GM12878 (cell line): ENCODE measurements around the gene PLEKHN1. TPM values are rescaled to one million over a fixed set of nuclear protein-coding genes. Genes with fewer than 3 reads are reported as not detected.

ENCODE experiments used
- ATAC-seq: fragments of 200-7000 bp; cut with Tn5 transposase; 3 replicates; pipeline ENCODE4 v1.9.1; 2020; ENCODE audit warnings: mild to moderate bottlenecking, moderate library complexity
- BruUV-seq: library from RNA; stranded (reverse); fragments of 400-500 nt; replicated peaks from 2 replicates; lab custom pipeline; 2021; lab: Mats Ljungman, UMichigan
- CTCF ChIA-PET: fragments of 300-600 bp; sonication (Branson Sonifier 250); formaldehyde crosslinking; extraction: SDS; loops from one replicate; lab custom pipeline; 2021; ENCODE audit warnings: inconsistent platforms; lab: Yijun Ruan, JAX
- POLR2A ChIA-PET: fragments of 350-600 bp; formaldehyde crosslinking; extraction: SDS; loops from one replicate; lab custom pipeline; 2021; ENCODE audit warnings: inconsistent platforms; lab: Charles Lee
- RAD21 ChIA-PET: fragments of 300-600 bp; sonication (Branson Sonifier 250); formaldehyde crosslinking; loops from one replicate; lab custom pipeline; 2023; ENCODE audit warnings: antibody characterized with exemption; ENCODE audit not compliant: unreplicated experiment; lab: Charles Lee
- SMC1A ChIA-PET: fragments of 300-600 bp; sonication (Branson Sonifier 250); formaldehyde crosslinking; loops from one replicate; lab custom pipeline; 2023; ENCODE audit not compliant: unreplicated experiment, uncharacterized antibody; lab: Charles Lee
- DNase-seq: peaks from one replicate; pipeline ENCODE4 v3.0.0-alpha.2; 2011; ENCODE audit warnings: low read depth, low spot score
- FAIRE-seq: peaks from 3 replicates; lab custom pipeline; 2011; peaks lifted over from hg19 to GRCh38; lab: Jason Lieb, UNC
- H2AFZ ChIP-seq: 2 replicates; pipeline ENCODE4 v1.6.0; 2011; ENCODE audit warnings: low read depth, low read length, control low read depth; ENCODE audit not compliant: control insufficient read depth
- H3K27ac ChIP-seq: 2 replicates; pipeline ENCODE4 v1.5.1; 2011; ENCODE audit warnings: control low read depth; ENCODE audit not compliant: control insufficient read depth, insufficient read depth
- H3K27me3 ChIP-seq, 2 experiments: replicated peaks in 1 of 2; 2 replicates each; pipeline versions ENCODE4 v1.6.0 to v1.6.1; 2011; ENCODE audit warnings: low read length in 1 of 2; ENCODE audit not compliant: control insufficient read depth in 2 of 2, insufficient read depth in 2 of 2
- H3K36me3 ChIP-seq, 2 experiments: 2 replicates each; pipeline ENCODE4 v1.5.1; 2011; ENCODE audit warnings: low read length in 1 of 2; ENCODE audit not compliant: control insufficient read depth in 2 of 2, insufficient read depth in 2 of 2
- H3K4me1 ChIP-seq: 2 replicates; pipeline ENCODE4 v1.6.1; 2011; ENCODE audit warnings: mild to moderate bottlenecking, low read length, moderate library complexity, mixed read lengths; ENCODE audit not compliant: control insufficient read depth, insufficient read depth
- H3K4me2 ChIP-seq: 2 replicates; pipeline ENCODE4 v1.6.0; 2011; ENCODE audit warnings: control low read depth; ENCODE audit not compliant: control insufficient read depth, insufficient read depth
- H3K4me3 ChIP-seq: fragments of 200-600 bp; sonication (generic); 2 replicates; pipeline ENCODE4 v1.5.1; 2016
- H3K79me2 ChIP-seq: 2 replicates; pipeline ENCODE4 v1.6.0; 2011; ENCODE audit warnings: low read length; ENCODE audit not compliant: control insufficient read depth, insufficient read depth
- H3K9ac ChIP-seq: 2 replicates; pipeline ENCODE4 v1.8.0; 2011; ENCODE audit warnings: low read length, control low read depth, mixed read lengths; ENCODE audit not compliant: control insufficient read depth, insufficient read depth
- H3K9me3 ChIP-seq: replicated peaks from 3 replicates; pipeline ENCODE4 v1.5.1; 2011; ENCODE audit warnings: mild to moderate bottlenecking, low read length; ENCODE audit not compliant: control insufficient read depth, insufficient read depth
- H4K20me1 ChIP-seq: 2 replicates; pipeline ENCODE4 v1.6.0; 2011; ENCODE audit not compliant: control insufficient read depth, insufficient read depth
- CEBPB ChIP-seq, 2 experiments: fragments of 150-350 bp in 1 of 2; IDR thresholded peaks; 2 replicates each; pipeline ENCODE4 v1.6.1; 2012 to 2014; ENCODE audit warnings: low read depth in 2 of 2, low read length in 2 of 2, borderline replicate concordance in 1 of 2, inconsistent platforms in 1 of 2
- CHD1 ChIP-seq: IDR thresholded peaks from 2 replicates; pipeline ENCODE4 v1.6.1; 2012; ENCODE audit warnings: low read depth, low read length, improper control_type of control experiment
- EZH2 ChIP-seq: IDR thresholded peaks from 2 replicates; pipeline ENCODE4 v1.6.1; 2012; ENCODE audit warnings: low read depth, mild to moderate bottlenecking, control low read depth, inconsistent platforms, low read length, borderline replicate concordance; ENCODE audit not compliant: control insufficient read depth
- IRF5 ChIP-seq: fragments of 450-650 bp; IDR thresholded peaks from 2 replicates; pipeline ENCODE4 v1.6.1; 2017; ENCODE audit warnings: borderline replicate concordance
- KAT2A ChIP-seq: conservative IDR thresholded peaks from 2 replicates; pipeline ENCODE4 v1.6.1; 2011; ENCODE audit warnings: low read depth, low read length; ENCODE audit not compliant: control insufficient read depth
- MEF2A ChIP-seq: IDR thresholded peaks from 2 replicates; pipeline ENCODE4 v1.6.1; 2011; ENCODE audit warnings: low read depth, mild to moderate bottlenecking, low read length, moderate library complexity; ENCODE audit not compliant: insufficient read depth
- SIN3A ChIP-seq: IDR thresholded peaks from 2 replicates; pipeline ENCODE4 v1.6.1; 2012; ENCODE audit warnings: low read depth, low read length, improper control_type of control experiment
- SKIL ChIP-seq: fragments of 450-650 bp; IDR thresholded peaks from 2 replicates; pipeline ENCODE4 v1.6.1; 2017; ENCODE audit warnings: mild to moderate bottlenecking, low read depth, inconsistent platforms; ENCODE audit not compliant: poor library complexity, severe bottlenecking
- TBL1XR1 ChIP-seq: IDR thresholded peaks from 2 replicates; pipeline ENCODE4 v1.6.1; 2012; ENCODE audit warnings: low read depth, low read length, improper control_type of control experiment
- WRNIP1 ChIP-seq: IDR thresholded peaks from 2 replicates; pipeline ENCODE4 v1.6.1; 2011; ENCODE audit warnings: low read depth, low read length, improper control_type of control experiment, borderline replicate concordance
- ZBED1 ChIP-seq: IDR thresholded peaks from 2 replicates; pipeline ENCODE4 v1.6.1; 2016; ENCODE audit warnings: borderline replicate concordance
- ZNF207 ChIP-seq: fragments of 450-650 bp; IDR thresholded peaks from 2 replicates; pipeline ENCODE4 v1.6.1; 2014; ENCODE audit warnings: antibody characterized with exemption, mild to moderate bottlenecking, borderline replicate concordance
- WGBS: methylation state at CpG from one replicate; pipeline ENCODE4 v1.1.6; 2016; ENCODE audit warnings: low lambda C conversion rate; ENCODE audit not compliant: insufficient replicate concordance, insufficient coverage; ENCODE audit errors: missing lambda C conversion rate; 5-methylcytosine and 5-hydroxymethylcytosine counted together
- in situ Hi-C: fragments of 300-500 bp; cut with MboI; formaldehyde crosslinking; loops from 9 replicates; pipeline ENCODE4 v1.14.3; 2018; ENCODE audit warnings: mixed read lengths
- intact Hi-C: fragments of 100-400 bp; cut with micrococcal nuclease; formaldehyde crosslinking; loops from one replicate; pipeline ENCODE4 v1.14.2; 2022; ENCODE audit not compliant: unreplicated experiment
- polyA plus RNA-seq, 11 experiments: library from polyadenylated mRNA; depleted of rRNA in 4 of 11; unstranded in 6 of 11; stranded (reverse) in 5 of 11; fragments of >200 nt; fragmentation: Nextera tagmentation in 4 of 11; fragmentation: Illumina TruSeq in 1 of 11; extraction: Ambion mirVana in 4 of 11; extraction: Trizol in 1 of 11; gene quantifications; 1 replicate in 1 of 11; 2 replicates in 10 of 11; pipeline versions ENCODE4 v1.2.1 to v1.2.3, GENCODE V29; 2011 to 2016; ENCODE audit warnings: inconsistent platforms in 2 of 11, missing spikeins in 2 of 11, low read depth in 1 of 11
- total RNA-seq, 4 experiments: library from RNA; depleted of rRNA in 3 of 4; stranded (reverse); fragments of >200 nt in 3 of 4; fragmentation: Illumina TruSeq in 1 of 4; extraction: Trizol in 1 of 4; gene quantifications; 2 replicates each; pipeline versions ENCODE4 v1.2.1 to v1.2.3, GENCODE V29; 2013 to 2021

The PLEKHN1 gene
- total and polyA plus RNA-seq, 10 of the 15 experiments (the other 5 are each of a cell fraction or from before 2014, with no cell fraction given) = 0.04 to 0.26 (median 0.18) TPM; not detected in 6

GRCh38 chr1:963746-964525, 2.3 kb upstream of the PLEKHN1 start (continued):
- TF ChIP-seq IRF5 (no peak), CHD1 (no peak)

- in situ Hi-C loops (no loop called here), intact Hi-C loops (no loop called here)
- RAD21 ChIA-PET = interaction anchor here (0.6 kb wide), 1 partner anchor 60 kb away, joined by 3 read pairs; no protein-coding TSS in a partner anchor
- Histone ChIP-seq H3K27ac (no peak overlapping the region), H2AFZ (no peak overlapping the region), H3K4me3 (no peak overlapping the region), H3K79me2 (no peaks in the 10 kb centered on the region; the same call in 1 of the 2 replicates), H3K36me3 (no peaks in the 10 kb centered on the region; a peak in 1 of 4 replicates), H3K27me3 (no peaks in the 10 kb centered on the region), H3K9ac (no peak overlapping the region), H4K20me1 (no peaks in the 10 kb centered on the region), H3K4me1 (peaks cover 15% of the 10 kb centered on the region), H3K9me3 (no peaks in the 10 kb centered on the region), H3K4me2 (no peak overlapping the region)
- SMC1A ChIA-PET = no interaction called here
- DNase-seq (no peak), FAIRE-seq (no peak), ATAC-seq (no peak)
- TSS peak; percentile 45 for BruUV-seq
- 96% methylated on average over 34 of the region's 51 CpGs for whole genome bisulfite sequencing
- POLR2A ChIA-PET = no interaction called here
- CTCF ChIA-PET = no interaction called here
- TF ChIP-seq WRNIP1 = no peak
- TF ChIP-seq KAT2A = no peak
- TF ChIP-seq MEF2A = no peak
- TF ChIP-seq ZNF207 = no peak
- no peak for TF ChIP-seq SKIL
- TF ChIP-seq EZH2 = no peak
- no peak for TF ChIP-seq SIN3A
- no peak for TF ChIP-seq ZBED1
- TF ChIP-seq CEBPB (IDR thresholded peaks at IDR 0.05; ENCODE audit: borderline replicate concordance in 1 of 2, low read depth in 2 of 2, low read length in 2 of 2) = no peak
- no peak for TF ChIP-seq TBL1XR1
Measured at GRCh38 chr1:964691-965525, 1.4 kb upstream of the PLEKHN1 start.
